ENCODE measurements around the gene MYLK4.
A peak's percentile ranks its signal among the peaks of the same experiment; 100 is the strongest.

Gene MYLK4

DNA sequence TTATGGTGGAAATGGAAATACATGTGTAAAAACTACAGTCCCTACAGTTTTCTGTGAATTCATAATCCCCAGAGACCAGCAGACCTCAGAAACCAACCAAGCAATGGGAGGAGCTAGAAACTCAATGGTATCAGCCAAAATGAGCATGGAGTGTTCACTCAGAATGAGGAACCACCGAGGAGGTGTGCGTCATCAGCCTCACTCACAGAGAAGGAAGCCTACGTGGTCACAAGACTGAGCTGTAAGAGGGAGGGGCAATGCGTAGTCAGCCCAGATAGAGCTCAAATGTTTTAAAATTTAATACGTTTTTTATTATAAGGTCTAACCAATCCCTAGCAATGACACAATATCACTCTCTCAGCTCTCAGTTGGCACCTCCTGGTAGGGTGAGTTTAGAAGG, 17.4 kb downstream of the MYLK4 start:
- no peak for DNase-seq (ENCODE audit: low read depth)

DNA sequence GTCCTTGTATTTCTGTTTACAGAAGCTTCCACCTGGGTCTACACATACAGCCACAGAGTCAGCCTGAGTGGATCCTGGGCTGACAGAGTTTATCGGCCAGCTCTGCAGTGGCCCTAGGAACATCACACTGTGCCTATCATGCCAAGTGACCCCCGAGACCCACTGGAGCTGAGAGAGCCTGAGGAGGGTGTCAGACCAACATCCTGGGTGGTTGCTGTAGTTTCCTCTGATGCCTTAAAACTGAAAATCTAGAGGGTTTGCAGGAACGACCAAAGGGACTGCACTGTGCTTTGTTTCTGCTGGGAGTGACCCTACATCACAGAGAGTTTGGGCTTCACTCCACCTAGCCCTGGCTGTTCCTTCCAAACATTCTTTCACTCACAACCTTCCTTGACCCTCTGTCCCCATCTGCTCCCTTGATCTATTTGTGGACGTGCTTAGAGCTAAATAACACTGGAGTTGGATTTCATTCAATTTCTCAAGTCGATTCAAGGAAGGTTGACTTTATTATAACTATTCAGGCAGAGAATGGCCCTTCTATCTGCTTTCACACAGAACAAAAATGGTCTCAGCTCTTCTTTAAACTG, 18.1 kb downstream of the MYLK4 start:
- no peak for DNase-seq (ENCODE audit: low read depth)

DNA sequence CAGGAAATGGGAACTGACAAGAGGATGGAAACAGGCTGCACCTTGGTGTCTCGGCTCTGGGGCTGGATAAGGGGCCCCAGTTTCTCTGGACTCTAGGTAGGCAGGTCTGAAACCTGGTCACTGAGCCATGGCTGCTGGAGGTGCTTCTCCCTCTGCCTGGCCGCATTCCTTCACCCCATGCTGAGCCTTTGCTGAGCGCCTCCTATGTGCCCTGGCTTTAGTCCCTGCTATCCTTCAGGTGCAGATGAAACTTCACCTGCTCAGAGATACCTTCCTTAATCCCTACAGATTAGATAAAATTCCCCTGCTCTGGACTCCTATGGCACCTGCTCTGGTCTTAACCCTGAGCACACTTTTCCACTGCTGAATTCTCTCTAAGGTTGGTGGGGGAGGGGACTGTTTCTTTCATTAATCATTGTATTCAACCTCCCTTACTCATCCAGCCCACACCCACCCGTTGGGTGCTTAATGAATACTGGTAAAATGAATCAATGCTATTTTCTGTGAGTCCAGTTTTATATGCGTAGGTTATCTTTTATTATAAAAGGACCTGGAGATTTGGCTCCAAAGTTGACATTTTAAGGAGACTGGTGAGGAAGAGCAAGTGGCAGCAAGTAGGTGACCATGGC, 19.3 kb downstream of the MYLK4 start:
- DNase-seq (ENCODE audit: low read depth) = no peak

DNA sequence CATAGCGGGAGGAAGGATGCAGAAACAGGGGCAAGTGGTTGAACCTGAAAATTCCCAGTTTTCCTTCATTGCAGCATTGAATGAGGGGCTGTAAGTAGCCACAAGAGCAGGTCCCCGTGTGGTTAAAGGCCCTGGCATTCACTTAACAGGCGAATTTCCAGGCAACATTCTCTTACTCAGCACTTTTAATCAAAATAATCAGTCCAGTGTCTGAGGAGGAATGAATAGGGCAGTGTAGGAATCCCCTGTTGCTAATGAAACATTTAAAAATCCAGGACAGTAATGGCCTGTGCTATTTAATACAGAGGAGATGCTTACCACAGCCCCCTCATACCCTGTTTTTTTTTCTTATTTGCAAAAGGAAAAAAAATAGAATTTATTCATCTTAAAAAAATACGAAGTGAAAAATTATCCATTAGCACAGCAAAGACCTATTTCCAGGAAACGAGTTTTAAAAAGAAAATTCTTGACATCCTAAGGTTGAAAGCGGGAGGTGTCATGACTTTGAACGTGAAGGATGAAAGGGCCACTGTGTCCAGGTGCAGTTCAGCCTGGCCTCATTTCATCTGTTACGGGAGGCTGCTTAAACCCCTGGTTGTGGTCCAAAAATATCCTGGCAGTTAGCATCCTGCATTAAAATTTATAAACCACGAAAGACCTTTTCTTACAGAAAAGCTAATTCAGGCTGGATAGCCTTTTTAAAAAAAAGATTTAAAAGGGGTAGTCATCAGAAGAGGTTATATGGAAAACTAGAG, 20.2 kb downstream of the MYLK4 start:
- no peak for DNase-seq (ENCODE audit: low read depth)

DNA sequence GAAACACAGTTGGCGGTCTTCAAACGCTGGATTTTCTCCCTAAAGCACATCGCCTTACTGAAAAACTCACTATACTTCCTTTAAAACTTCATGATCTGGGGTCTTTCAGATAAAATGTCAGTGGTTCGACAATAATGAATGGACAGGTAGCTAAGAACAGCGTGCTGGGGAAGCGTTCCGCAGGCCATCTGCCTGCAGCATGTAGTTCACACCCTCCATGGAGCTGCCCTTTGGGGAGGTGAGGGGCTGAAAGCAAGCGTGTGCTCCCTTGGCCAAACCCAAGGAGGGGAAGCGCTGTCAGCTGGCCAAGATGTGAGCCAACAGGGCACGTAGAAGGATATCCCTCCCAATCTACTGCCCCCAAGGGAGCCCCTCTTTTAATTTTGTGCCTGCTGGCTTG, 20.8 kb downstream of the MYLK4 start:
- no peak for DNase-seq (ENCODE audit: low read depth)

DNA sequence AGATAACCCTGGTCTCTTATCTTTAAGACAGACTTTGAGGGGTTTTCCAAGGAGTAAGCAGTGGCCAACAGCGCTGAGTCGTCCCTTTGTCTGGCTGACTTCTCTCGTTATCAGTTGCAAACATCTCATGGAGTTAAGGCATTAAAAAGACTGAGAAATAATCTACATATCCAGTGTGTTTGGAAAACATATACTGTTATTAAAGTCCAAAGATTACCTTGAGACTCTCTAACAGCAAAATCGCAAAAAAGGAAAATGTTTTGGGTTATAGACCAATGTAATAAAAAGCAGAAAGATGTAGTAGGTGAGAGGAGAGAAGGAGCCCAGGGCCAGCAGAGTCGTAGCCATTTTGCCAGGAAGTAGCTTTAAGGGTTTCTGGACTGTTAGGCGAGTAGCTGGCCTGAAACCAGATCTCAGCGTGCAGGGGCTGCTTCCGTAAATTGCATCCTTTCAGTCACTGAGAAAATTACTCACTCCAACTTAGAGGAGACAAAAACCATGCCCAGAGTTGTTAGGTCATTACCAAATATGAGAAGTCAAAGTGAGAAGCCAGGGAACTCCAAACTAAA, 24.6 kb downstream of the MYLK4 start:
- no peak for DNase-seq (ENCODE audit: low read depth)

DNA sequence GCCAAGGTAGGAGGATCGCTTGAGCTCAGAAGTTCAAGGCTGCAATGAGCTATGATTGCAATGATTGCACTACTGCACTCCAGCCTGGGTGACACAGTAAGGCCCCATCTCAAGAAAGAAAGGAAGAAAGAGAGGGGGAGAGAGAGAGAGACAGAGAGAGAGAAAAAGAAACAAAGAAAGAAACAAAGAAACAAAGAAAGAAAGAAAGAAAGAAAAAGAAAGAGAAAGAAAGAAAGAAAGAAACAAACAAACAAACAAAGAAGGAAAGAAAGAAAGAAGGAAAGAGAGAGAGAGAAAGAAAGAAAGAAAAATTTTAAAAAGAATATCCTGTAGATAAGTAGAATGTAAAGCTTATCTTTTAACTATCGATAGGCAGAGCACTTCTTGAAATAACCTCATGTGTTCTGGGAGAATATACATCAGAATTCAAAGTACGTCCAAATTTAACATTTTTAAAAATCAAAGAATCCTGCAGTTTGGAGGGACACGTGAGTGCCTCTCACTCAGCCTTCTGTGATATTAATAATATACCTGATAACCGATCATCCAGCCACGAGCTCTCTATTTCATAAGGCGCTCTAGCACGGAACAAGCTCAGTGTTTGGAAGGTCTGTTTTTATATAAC, 25.2 kb downstream of the MYLK4 start:
- DNase-seq (ENCODE audit: low read depth) = no peak

DNA sequence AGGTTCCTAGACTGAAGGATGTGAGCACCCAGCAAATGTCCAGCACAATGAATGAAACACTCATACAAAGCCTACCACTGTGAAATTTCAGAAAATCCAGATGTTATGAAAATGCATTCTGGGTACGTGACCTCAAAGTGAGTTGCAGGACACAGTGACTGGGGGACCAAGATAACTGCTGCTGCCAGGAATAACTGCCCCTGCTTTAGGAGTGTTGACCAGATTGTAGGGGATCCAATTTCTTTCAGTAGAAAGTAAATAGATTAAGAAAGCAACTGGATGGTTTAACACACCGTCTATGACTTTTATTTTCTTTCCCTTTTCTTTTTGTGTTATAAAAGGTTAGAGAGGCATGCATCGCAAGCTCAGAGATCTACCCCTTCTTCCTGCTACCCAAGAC, 29.5 kb downstream of the MYLK4 start:
- no peak for DNase-seq (ENCODE audit: low read depth)

DNA sequence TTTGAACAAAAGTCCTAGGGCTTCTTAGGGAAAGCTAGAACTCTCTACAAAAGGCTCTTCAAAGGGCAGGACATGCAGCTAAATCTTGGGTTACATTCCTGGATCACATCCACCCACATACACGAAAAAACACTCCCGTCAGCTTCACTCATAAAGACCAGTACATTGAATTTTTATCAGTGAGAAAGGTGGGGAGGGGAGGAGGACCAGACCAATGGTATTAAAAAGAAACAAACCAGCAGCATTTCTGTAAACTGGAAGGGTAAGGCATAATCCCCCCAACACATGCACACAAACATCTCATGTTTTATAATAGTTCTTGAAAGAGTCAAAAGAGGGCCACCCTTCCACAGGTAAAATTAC, 31.6 kb downstream of the MYLK4 start:
- no peak for DNase-seq (ENCODE audit: low read depth)

DNA sequence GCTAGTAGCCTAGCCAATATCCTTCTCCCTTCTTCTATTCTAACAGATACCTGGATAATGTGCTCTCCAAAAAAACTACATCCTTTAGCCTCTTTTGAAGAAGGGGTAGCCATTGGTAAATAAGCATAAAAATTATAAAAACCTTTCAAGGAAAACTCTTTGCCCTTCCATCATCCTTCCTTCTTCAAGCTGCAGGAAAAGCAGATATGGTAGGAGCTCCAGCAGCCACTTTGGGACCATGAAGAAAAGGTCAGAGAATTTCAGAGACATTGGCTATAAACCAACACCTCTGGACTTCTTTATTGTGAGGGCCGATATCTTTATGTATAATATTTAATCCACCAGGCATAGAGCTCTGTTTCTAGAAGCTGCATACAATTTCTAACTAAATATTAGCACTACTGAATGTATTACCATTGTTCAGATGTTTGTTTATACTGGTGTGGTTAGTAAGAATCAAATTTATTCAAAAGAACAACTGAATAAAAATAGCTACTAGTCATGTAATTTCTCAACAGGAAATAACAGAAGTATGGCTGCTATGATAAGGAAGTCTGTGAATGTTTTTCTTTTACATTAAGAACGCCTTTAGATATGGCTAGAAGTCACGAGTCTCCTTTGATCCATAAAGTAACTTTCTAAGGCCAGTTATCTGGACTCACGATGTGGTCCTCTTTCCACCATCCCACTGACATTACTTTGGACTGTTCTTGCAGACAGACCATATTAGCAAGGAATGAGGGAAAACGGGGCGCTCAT, 32.2 kb downstream of the MYLK4 start:
- no peak for DNase-seq (ENCODE audit: low read depth)

DNA sequence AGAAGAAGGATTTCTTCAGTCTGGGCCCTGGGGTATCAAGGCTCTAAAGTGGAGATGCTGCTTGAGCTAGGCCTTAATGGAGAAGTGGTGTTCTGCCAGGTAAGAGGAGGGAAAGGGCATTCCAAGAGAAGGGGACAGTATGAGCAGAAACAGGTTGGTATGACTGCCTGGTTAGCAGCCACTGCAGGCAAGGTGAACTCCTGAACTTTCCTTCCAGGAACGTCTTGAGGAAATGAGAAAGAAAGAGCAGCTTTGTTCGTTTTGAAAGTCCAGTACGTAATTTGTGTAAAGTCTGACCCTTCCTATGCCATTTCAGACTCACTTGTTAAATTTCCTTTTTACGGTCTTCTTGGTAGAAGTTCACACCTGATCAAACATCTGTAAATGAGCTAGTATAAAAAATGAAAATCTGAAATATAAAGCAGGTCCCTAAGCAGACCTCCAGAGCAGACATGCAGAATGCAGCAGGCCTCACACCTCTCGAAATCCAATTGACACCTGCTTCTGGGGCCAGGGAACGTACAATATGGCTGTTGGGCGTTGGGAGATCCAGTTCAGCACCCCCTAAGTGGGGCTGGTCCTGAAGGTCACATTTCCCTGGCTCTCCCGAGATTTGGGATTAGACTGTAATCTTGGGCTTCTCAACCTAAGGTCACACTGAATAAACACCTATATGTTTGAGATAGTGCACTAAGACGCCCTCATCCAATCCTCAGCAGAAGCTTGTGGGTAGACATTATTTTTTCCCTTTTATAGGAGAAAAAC, 33.6 kb downstream of the MYLK4 start:
- no peak for DNase-seq (ENCODE audit: low read depth)

DNA sequence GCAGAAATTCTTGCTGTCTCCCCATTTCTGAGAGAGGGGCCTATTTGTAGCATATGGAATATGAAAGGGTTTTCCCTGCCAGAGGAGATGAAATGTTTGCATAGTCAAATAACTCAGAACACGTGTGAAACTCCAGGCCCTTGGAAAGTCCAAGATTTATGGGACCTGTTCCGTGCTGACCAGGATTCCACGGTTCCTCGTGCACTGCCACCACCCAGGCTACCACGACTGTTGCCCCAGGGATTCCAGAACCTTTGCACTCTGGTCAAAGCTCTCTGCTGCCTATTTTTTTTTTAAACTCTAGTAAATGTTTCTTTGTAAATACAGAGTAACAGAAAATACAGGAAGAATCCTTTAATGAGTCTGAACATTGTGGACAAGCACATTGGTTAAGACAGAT, 35.0 kb downstream of the MYLK4 start:
- no peak for DNase-seq (ENCODE audit: low read depth)

DNA sequence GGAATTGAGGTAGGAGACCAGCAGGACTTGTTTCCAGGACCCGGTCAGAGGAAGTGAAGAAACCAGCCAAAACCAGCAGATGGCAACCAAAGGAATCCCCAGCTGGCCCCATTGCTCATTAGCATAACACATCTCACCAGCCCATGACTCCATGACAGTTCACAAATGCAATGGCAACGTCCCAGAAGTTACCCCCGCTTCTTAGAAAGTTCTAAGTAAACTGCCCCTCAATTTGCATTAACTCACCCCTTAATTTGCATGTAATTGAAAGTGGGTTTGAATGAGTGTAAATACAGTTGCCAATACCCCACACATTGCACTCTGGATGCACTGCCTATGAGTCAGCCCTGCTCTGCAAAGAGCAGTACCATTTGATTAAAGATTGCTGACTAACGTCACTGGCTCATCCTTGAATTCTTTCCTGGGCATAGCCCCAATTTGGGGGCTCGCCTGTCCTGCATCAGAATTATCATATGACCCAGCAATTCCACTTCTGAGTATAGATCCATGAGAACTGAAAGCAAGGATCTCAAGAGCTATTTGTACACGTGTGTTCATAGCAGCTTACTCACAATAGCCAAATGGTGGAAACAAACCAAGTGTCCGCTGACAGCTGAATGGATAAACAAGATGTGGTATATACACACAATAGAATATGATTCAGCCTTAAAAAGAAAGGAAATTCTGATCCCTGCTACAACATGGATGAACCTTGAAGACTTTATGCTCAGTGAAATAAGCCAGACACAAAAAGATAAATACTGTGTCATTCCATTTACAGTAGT, 36.4 kb downstream of the MYLK4 start:
- DNase-seq (ENCODE audit: low read depth) = peak; percentile 67

DNA sequence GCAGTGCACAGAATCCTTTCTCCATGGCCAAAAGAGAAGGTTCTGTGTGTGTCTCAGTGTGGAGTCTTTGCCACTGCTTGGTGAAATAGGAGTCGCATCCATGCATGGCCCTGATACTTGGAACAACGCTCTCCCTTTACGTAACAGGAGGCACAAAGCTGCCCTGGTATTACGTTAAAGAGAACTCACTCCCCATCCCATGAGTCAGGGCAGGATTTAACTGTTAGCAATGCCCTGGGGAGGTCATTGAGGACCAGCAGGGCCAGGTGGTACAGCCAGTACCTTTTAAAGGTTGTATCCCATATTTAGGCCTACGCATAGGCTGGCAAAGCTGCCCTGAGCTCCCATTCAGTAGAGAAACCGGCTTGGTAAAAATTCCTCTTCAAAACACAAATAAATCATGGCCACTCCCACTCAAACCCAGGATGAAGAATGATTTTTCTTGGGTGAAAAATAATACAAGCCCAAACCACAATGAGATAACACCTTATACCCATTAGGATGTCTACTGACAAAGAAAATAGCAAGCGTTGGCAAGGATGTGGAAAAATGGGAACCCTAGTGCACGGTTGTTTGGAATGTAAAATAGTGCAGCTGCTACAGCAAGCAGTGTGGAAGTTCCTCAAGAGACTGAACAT, 37.1 kb downstream of the MYLK4 start:
- no peak for DNase-seq (ENCODE audit: low read depth)

DNA sequence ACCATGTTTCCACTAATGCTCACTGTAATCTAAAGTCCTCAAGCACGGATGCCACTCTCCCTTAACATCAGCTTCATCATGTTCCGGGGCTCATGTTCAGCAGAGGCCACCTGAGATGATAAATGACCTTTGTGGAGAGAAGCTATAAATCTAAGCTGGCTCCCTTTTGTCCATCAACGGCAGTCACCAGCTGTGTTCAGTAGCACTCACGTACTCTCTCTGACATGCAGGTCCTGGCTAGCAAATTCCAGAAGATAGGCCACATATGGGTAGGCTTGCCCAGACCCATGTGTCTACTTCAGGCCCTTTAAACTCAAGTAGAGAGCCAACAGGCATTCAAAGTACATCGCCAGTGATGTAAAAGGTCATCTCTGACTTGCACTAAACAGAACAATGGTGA, 38.6 kb downstream of the MYLK4 start:
- DNase-seq (ENCODE audit: low read depth) = no peak

DNA sequence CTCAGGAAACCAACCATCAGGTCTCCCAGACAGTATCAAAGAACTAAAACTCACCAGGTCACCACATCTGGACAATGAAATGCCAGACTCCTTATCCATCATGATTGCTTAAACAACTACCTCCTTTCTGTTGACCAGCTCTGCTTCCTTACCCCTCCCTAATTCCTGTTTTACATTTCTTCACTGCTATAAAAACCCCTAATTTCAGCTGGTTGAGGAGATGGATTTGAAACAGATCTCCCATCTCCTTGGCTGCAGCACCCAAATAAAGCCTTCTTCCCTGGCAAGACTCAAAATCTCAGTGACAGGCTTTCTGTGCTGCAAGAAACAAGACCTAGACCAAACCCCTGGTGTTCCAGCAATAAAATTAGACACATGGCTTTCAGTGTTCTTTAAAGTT, 40.3 kb downstream of the MYLK4 start:
- no peak for DNase-seq (ENCODE audit: low read depth)

DNA sequence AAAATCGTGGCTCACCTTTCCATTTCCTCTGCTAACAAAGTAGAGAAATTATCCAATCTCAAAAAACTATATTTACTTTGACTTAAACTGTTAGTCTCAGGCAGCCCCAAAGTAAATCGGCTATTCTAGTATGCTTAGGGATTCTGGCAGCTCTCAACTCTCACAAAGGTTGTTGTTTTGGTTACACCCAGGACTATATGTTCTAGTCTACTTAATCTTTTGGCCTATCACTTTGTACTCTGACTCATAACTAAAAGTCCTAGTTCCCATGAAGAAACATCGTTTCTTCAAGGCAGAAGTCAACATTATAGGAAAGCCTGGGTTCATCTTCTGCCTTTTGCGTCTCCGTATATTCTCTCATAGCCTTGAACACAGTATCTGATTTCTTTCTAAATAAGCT, 42.3 kb downstream of the MYLK4 start:
- DNase-seq (ENCODE audit: low read depth) = no peak

DNA sequence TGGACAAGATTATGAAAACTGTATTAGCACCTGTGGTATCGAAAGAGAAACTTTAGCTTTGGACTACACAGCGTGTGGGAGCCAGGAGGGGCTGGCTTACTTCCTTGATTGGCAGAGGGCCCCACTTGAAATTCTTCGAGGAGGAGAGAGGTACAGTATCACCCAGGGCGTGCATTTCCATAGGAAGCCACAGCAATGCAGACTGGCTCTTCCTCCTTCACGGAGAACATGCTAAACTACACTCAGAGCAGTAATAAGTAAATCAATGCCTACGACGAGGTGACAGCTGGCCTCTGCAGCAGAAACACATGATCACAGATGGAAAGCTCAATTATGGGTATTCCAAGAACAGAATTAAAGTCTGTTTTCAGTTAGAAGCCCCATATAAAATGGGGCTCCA, 44.2 kb downstream of the MYLK4 start:
- no peak for DNase-seq (ENCODE audit: low read depth)

DNA sequence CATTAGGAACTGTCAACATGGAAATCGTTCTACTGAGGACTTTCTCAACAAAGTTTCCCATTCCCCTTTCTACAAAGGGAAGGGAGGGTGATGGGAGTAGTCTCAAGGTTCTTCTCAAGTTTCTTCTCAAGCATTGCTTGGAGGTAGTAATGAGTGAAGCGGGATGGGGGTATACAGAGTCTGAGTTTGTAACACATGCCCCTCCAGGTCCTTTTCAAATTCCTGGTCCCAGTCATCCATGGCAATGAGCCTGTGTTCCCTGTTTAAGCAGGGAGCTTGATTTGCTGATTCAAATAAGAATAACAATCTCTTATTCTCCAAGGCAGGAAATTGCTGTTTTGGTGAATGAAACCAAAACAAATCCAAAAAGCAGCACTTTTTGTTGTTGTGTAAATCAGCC, 45.5 kb downstream of the MYLK4 start:
- no peak for DNase-seq (ENCODE audit: low read depth)

DNA sequence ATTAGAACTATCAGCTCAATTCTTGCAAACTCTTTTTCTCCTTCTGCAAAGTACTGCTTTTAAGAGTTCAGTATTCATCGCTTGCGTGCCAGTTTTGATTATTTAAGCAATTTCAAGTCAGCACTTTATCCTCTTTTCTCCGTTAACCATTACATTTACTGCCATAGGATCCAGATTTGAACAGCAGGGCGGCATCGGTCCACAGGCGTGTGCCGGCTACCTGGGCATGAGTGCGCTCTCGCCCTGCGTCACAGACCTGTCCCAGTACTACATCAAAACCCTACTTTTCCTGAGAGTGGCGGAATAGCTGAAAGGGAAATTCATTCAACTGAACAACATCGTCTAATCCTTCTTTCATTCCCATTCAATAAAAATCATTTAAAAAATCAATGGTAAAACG, 53.4 kb downstream of the MYLK4 start:
- DNase-seq (ENCODE audit: low read depth) = no peak

Data from non-pigmented ciliary epithelial cell (primary cell).